ENCODE results near the gene PDE4D.

The PDE4D gene

GRCh38 chr5:58940446-58940845, 953.1 kb downstream of the PDE4D start:
- ChIA-PET POLR2A (no interaction called here), CTCF (interaction anchor here (1.0 kb wide), 1 partner anchor 49 kb away, joined by 3 read pairs; no protein-coding TSS in a partner anchor)
- no peak for DNase-seq (ENCODE audit: extremely low spot score)
- TF ChIP-seq ARNT (IDR thresholded peaks at IDR 0.05): no peak
- TF ChIP-seq ELF4 (IDR thresholded peaks at IDR 0.05): no peak
- TF ChIP-seq ZNF384 (IDR thresholded peaks at IDR 0.05): no peak
- TF ChIP-seq L3MBTL2 (conservative IDR thresholded peaks at IDR 0.05): no peak

- TF ChIP-seq ELF4 (IDR thresholded peaks at IDR 0.05) (no peak), SP1 (IDR thresholded peaks at IDR 0.05) (no peak)
- CTCF ChIA-PET: no interaction called here
- DNase-seq (ENCODE audit: extremely low spot score): no peak
- POLR2A ChIA-PET: no interaction called here
These were observed 953.9 kb downstream of the PDE4D start for GRCh38 chr5:58939664-58940063.

GRCh38 chr5:58938563-58939424, 954.7 kb downstream of the PDE4D start:
- no peak for DNase-seq (ENCODE audit: extremely low spot score)
- POLR2A ChIA-PET: no interaction called here
- CTCF ChIA-PET: no interaction called here
- TF ChIP-seq SUZ12 (IDR thresholded peaks at IDR 0.05) (no peak), CTBP1 (IDR thresholded peaks at IDR 0.05; ENCODE audit: borderline replicate concordance) (no peak), FOXA1 (IDR thresholded peaks at IDR 0.05) (no peak), FOXM1 (IDR thresholded peaks at IDR 0.05; ENCODE audit: borderline replicate concordance) (no peak), ELF4 (IDR thresholded peaks at IDR 0.05) (no peak), LEF1 (IDR thresholded peaks at IDR 0.05; ENCODE audit: borderline replicate concordance) (no peak), BHLHE40 (IDR thresholded peaks at IDR 0.05; ENCODE audit: borderline replicate concordance) (no peak), L3MBTL2 (conservative IDR thresholded peaks at IDR 0.05) (no peak), ZNF384 (IDR thresholded peaks at IDR 0.05) (no peak), FOXK2 (IDR thresholded peaks at IDR 0.05) (no peak), TARDBP (IDR thresholded peaks at IDR 0.05) (no peak), PKNOX1 (IDR thresholded peaks at IDR 0.05) (no peak), HDGF (IDR thresholded peaks at IDR 0.05; ENCODE audit: borderline replicate concordance) (no peak), ARNT (IDR thresholded peaks at IDR 0.05) (no peak), NFRKB (IDR thresholded peaks at IDR 0.05) (no peak)

GRCh38 chr5:58937031-58937681, 956.4 kb downstream of the PDE4D start:
- CTCF ChIA-PET: no interaction called here
- TF ChIP-seq SUZ12 (IDR thresholded peaks at IDR 0.05): no peak
- TF ChIP-seq FOXA1 (IDR thresholded peaks at IDR 0.05): no peak
- TF ChIP-seq TARDBP (IDR thresholded peaks at IDR 0.05): no peak
- TF ChIP-seq CTBP1 (IDR thresholded peaks at IDR 0.05; ENCODE audit: borderline replicate concordance): no peak
- no peak for TF ChIP-seq ZNF384 (IDR thresholded peaks at IDR 0.05)
- TF ChIP-seq BHLHE40 (IDR thresholded peaks at IDR 0.05; ENCODE audit: borderline replicate concordance): no peak
- no peak for TF ChIP-seq FOXK2 (IDR thresholded peaks at IDR 0.05)
- TF ChIP-seq L3MBTL2 (conservative IDR thresholded peaks at IDR 0.05): no peak
- DNase-seq (ENCODE audit: extremely low spot score): no peak
- POLR2A ChIA-PET: no interaction called here

- ChIA-PET POLR2A (no interaction called here), CTCF (no interaction called here)
- DNase-seq (ENCODE audit: extremely low spot score): no peak
- no peak for TF ChIP-seq FOXK2 (IDR thresholded peaks at IDR 0.05)
- TF ChIP-seq ELF4 (IDR thresholded peaks at IDR 0.05): no peak
- TF ChIP-seq LEF1 (IDR thresholded peaks at IDR 0.05; ENCODE audit: borderline replicate concordance): no peak
- TF ChIP-seq FOXM1 (IDR thresholded peaks at IDR 0.05; ENCODE audit: borderline replicate concordance): no peak
- no peak for TF ChIP-seq SP1 (IDR thresholded peaks at IDR 0.05)
- TF ChIP-seq BHLHE40 (IDR thresholded peaks at IDR 0.05; ENCODE audit: borderline replicate concordance): no peak
- no peak for TF ChIP-seq TARDBP (IDR thresholded peaks at IDR 0.05)
- no peak for TF ChIP-seq SUZ12 (IDR thresholded peaks at IDR 0.05)
- TF ChIP-seq FOXA1 (IDR thresholded peaks at IDR 0.05): no peak
- TF ChIP-seq ARNT (IDR thresholded peaks at IDR 0.05): no peak
These were observed 958.9 kb downstream of the PDE4D start for GRCh38 chr5:58934629-58935097.

- DNase-seq (ENCODE audit: extremely low spot score): no peak
- ChIA-PET CTCF (no interaction called here), POLR2A (no interaction called here)
- no peak for TF ChIP-seq PKNOX1 (IDR thresholded peaks at IDR 0.05)
- no peak for TF ChIP-seq SP1 (IDR thresholded peaks at IDR 0.05)
- TF ChIP-seq BHLHE40 (IDR thresholded peaks at IDR 0.05; ENCODE audit: borderline replicate concordance): no peak
- TF ChIP-seq ARNT (IDR thresholded peaks at IDR 0.05): no peak
- no peak for TF ChIP-seq CTBP1 (IDR thresholded peaks at IDR 0.05; ENCODE audit: borderline replicate concordance)
- TF ChIP-seq LEF1 (IDR thresholded peaks at IDR 0.05; ENCODE audit: borderline replicate concordance): no peak
These were observed 959.5 kb downstream of the PDE4D start for GRCh38 chr5:58933891-58934628.

Measured in HEK293T (cell line).